Ascending aorta (tissue), 2 donors: ENCODE results near the gene GON7. TPM values are rescaled to one million over a fixed set of nuclear protein-coding genes. Genes with fewer than 3 reads are reported as not detected.

Source experiments
- DNase-seq, 2 donors: peaks; one replicate each; pipeline ENCODE4 v3.0.0-alpha.2; 2019; ENCODE audit warnings: low spot score in 2 of 2
- H3K27ac ChIP-seq, 2 donors: fragments of 200-600 bp; sonication (generic); one replicate each; pipeline ENCODE4 v1.5.1; 2016 to 2017; ENCODE audit warnings: mild to moderate bottlenecking in 1 of 2
- H3K27me3 ChIP-seq: fragments of 200-600 bp; sonication (generic); one replicate; pipeline ENCODE4 v1.5.1; 2017
- H3K36me3 ChIP-seq, 2 donors: fragments of 200-600 bp; sonication (generic); one replicate each; pipeline ENCODE4 v1.5.1; 2016
- H3K4me1 ChIP-seq, 2 donors: fragments of 200-600 bp; sonication (generic); one replicate each; pipeline ENCODE4 v1.5.1; 2016 to 2017; ENCODE audit warnings: mild to moderate bottlenecking in 1 of 2
- H3K4me3 ChIP-seq, 2 donors: fragments of 200-600 bp; sonication (generic); one replicate each; pipeline ENCODE4 v1.5.1; 2016 to 2017; ENCODE audit warnings: mild to moderate bottlenecking in 1 of 2
- H3K9me3 ChIP-seq, 2 donors: fragments of 200-600 bp; sonication (generic); one replicate each; pipeline ENCODE4 v1.5.1; 2016
- intact Hi-C: fragments of 100-400 bp; cut with DNase I; formaldehyde crosslinking; loops from one replicate; pipeline ENCODE4 v1.15.1; 2023
- total RNA-seq: library from RNA; depleted of rRNA; stranded (reverse); fragments of >200 nt; gene quantifications from one replicate; pipeline ENCODE4 v1.1.0, GENCODE V29; 2016
- TF ChIP-seq, protein P1 (sequence below), 3 experiments: fragments of 200-600 bp in 2 of 3; fragments of 450-650 bp in 1 of 3; sonication (generic) in 2 of 3; IDR thresholded peaks; one replicate each; pipeline ENCODE4 v1.5.1; 2016 to 2019; ENCODE audit warnings: antibody characterized with exemption in 3 of 3, mild to moderate bottlenecking in 1 of 3, moderate library complexity in 1 of 3

The GON7 gene
- total RNA-seq, 1 donor from 2014 or later = 4.6 TPM

DNA sequence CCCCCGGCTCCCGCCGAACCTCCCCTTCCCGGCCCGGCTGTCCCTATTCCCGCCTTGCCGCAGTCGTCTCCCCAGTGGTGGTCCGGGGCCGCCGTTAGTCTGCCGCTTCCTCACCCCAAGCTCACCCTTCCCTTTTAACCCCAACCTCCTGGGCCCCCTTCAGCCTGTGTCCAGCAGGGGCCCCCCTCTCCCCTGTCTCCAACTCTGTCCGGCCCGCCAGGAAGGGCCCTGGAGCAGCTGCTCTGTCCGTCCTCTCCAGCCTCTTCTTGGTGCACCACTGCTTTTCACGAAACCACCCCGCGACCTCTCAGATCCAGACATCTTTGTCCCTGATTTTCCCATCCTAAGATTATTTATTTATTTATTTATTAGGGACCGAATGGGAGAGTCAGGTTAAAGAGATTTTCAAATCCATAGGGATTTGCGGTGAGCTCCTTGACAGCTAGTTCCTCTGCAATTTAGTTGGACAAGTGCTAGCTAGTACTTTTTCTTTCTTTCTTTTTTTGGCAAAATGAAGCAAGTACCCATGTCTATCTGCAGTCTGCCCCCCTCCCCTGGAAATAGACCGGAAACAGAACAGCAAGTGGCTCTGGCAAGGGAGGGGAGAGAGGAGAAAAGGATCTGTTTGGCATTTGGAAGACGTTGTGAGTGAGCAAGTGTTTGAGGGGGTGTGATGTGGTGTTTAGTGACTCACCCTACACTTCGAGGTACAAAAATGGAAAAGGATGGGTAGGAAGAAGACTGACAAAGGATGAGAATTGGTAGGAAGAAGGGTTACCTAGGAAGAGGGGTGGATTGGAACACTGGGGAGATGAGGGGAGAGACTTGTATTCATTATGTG is 823 bp upstream of the GON7 start:
- Histone ChIP-seq H3K4me1 (peaks cover 8 to 11% of the 10 kb centered on the region in 2 donors), H3K36me3 (peaks cover 17% of the 10 kb centered on the region in 2 donors), H3K27ac (peak overlapping the region; percentile 85 to 86), H3K4me3 (peak overlapping the region; percentile 65 to 72), H3K9me3 (no peaks in the 10 kb centered on the region), H3K27me3 (no peaks in the 10 kb centered on the region)
- intact Hi-C loops = loop anchor here (1.0 to 5.0 kb wide), 3 partner anchors 23 to 126 kb away; partner anchors contain the start of genes BTBD7, ITPK1 and MOAP1
- peak; percentile 12 to 64 for DNase-seq
- TF ChIP-seq, protein P1, sequence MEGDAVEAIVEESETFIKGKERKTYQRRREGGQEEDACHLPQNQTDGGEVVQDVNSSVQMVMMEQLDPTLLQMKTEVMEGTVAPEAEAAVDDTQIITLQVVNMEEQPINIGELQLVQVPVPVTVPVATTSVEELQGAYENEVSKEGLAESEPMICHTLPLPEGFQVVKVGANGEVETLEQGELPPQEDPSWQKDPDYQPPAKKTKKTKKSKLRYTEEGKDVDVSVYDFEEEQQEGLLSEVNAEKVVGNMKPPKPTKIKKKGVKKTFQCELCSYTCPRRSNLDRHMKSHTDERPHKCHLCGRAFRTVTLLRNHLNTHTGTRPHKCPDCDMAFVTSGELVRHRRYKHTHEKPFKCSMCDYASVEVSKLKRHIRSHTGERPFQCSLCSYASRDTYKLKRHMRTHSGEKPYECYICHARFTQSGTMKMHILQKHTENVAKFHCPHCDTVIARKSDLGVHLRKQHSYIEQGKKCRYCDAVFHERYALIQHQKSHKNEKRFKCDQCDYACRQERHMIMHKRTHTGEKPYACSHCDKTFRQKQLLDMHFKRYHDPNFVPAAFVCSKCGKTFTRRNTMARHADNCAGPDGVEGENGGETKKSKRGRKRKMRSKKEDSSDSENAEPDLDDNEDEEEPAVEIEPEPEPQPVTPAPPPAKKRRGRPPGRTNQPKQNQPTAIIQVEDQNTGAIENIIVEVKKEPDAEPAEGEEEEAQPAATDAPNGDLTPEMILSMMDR (IDR thresholded peaks at IDR 0.05) = peak in 1 of 3 experiments; percentile 28

DNA sequence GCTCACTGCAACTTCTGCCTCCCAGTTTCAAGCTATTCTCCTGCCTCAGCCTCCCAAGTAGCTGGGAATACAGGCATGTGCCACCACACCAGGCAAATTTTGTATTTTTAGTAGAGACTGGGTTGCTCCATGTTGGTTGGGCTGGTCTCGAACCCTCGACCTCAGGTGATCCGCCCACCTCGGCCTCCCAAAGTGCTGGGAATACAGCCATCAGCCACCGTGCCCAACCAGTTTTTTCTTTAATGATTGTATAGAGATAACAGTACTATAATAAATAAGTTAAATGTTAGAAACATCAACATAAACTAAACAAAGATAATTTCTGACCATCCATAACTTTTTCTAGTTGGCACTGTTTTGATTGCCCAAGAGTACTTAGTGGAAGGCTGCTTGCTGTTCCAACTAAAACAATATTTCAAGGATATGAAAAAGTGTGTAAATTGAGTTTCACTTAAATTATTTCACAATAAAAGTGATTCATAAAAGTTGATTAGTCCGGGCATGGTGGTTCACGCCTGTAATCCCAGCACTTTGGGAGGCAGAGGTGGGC is 5.6 kb downstream of the GON7 start:
- Histone ChIP-seq H3K27ac (no peak overlapping the region), H3K4me3 (no peak overlapping the region), H3K4me1 (peaks cover 4 to 6% of the 10 kb centered on the region in 2 donors), H3K36me3 (no peaks in the 10 kb centered on the region), H3K9me3 (no peaks in the 10 kb centered on the region), H3K27me3 (no peaks in the 10 kb centered on the region)
- DNase-seq = no peak
- intact Hi-C loops = no loop called here
- TF ChIP-seq, protein P1 (IDR thresholded peaks at IDR 0.05) = no peak

DNA sequence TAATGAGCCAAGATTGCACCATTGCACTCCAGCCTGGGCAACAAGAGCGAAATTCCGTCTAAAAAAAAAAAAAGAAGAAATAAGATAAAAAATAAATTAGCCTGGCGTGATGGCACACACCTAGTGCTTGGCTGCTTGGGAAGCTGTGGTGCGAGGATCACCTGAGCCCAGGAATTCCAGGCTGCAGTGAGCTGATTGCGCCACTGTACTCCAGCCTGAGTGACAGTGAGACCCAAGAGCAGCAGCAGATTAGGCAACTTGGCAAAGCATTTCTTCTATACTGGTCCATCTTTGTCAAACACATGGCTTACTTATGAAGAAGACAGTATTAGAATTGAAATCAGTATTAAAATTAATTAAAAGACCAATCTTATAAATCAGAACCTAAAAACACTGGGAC is 6.3 kb downstream of the GON7 start:
- no peaks in the 10 kb centered on the region for H3K36me3 ChIP-seq
- no peaks in the 10 kb centered on the region for H3K9me3 ChIP-seq
- DNase-seq = no peak
- no peak overlapping the region for H3K4me3 ChIP-seq
- TF ChIP-seq, protein P1 (IDR thresholded peaks at IDR 0.05) = no peak
- no peak overlapping the region for H3K27ac ChIP-seq
- no peaks in the 10 kb centered on the region for H3K27me3 ChIP-seq
- H3K4me1 ChIP-seq = no peaks in the 10 kb centered on the region
- intact Hi-C loops = no loop called here

DNA sequence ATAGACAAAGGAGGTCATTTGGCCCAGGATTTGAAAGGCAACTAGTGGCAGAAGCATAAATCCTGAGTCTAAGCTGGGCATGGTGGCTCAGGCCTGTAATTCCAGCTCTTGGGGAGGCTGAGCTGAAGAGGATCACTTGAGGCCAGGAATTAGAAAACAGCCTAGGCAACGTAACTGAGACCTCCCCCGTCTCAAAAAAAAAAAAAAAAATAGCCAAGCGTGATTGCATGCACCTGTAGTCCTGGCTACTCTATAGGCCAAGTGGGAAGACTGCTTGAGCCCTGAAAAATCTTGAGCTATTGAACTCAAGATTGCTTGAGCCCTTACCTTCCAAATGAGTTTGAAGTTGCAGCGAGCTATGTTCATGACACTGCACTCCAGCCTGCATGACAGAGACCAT is 7.8 kb downstream of the GON7 start:
- H3K4me1 ChIP-seq = no peaks in the 10 kb centered on the region
- TF ChIP-seq, protein P1 (IDR thresholded peaks at IDR 0.05) = no peak
- intact Hi-C loops = no loop called here
- H3K36me3 ChIP-seq = no peaks in the 10 kb centered on the region
- no peaks in the 10 kb centered on the region for H3K9me3 ChIP-seq
- no peaks in the 10 kb centered on the region for H3K27me3 ChIP-seq
- H3K27ac ChIP-seq = no peak overlapping the region
- H3K4me3 ChIP-seq = no peak overlapping the region
- DNase-seq = no peak

DNA sequence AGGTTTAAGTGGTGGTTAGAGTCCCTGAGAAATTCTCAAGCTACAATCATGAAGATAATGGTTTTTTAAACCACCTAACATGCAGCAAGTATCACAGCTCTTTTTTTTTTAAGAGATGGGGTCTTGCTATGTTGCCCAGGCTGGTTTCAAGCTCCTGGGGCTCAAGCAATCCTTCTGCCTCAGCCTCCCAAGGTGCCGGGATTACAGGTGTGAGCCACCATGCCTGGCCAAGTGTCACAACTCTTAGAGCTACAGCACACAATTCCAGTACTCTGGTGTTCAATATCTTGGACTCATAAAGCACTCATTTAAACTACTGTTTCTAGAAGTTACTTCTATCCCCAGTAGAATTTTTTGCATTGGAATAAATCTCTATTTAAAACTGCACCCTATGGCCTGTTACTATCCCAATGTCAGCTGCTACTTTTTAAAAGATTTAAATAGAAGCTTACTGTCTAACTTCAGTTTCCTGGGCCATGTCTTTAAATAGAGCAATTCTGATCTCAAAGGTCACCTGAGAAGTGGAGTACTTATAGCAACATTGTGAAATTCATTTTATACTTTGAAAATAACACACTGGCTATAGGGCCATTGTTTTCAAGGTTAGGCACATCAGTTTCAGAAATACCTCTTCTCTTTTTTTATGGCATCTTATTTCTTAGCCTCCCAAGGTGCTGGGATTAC is 11.4 kb downstream of the GON7 start:
- Histone ChIP-seq H3K27ac (no peak overlapping the region), H3K27me3 (no peaks in the 10 kb centered on the region), H3K36me3 (no peaks in the 10 kb centered on the region), H3K9me3 (no peaks in the 10 kb centered on the region), H3K4me3 (no peak overlapping the region), H3K4me1 (no peaks in the 10 kb centered on the region)
- DNase-seq = no peak
- intact Hi-C loops = no loop called here
- TF ChIP-seq, protein P1 (IDR thresholded peaks at IDR 0.05) = no peak
